Activated T-helper 1 cell treated with Interleukin-2 at 50 U/mL for 16 hours (primary cell): ENCODE data around the gene ADORA1.

Source experiments
- DNase-seq: peaks from one replicate; pipeline ENCODE4 v3.0.0-alpha.2; 2020; ENCODE audit warnings: low read depth

The ADORA1 gene

DNA sequence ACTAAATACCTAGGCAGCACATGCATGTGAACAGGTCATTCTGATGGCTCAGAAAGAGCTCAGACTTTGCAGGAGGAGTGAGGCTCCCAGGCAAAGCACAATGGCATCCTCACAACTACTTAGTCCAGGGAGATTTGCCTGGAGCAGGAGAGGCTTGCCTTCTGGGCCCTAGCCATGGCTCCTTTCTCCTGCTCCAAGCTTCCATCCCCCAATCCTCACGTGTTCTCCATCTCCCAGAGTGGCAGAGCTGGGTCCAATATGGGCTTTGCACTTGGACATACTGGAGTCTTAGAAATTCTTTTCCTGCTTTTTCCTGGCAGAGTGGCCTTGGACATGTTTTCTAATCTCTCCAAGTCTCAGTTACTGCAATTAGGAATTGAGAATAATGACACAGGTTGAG lies 32.3 kb downstream of the ADORA1 start:
- no peak for DNase-seq

DNA sequence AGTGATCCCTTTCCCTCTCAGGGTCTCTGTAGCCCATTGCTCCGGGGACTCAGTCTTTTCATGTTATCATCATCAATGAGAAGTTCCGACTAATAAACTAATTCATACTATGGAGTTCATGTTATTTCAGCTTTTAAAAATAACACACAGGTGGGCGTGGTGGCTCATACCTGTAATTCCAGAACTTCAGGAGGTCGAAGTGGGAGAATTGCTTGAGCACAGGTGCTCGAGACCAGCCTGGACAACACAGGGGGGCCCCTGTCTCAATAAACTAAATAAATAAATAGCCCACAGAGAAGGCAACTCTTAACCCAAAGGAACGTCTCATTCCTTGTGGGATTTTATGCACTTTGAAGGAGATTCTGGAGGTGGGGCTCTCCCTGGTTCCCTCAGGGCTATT lies 33.6 kb downstream of the ADORA1 start:
- no peak for DNase-seq

DNA sequence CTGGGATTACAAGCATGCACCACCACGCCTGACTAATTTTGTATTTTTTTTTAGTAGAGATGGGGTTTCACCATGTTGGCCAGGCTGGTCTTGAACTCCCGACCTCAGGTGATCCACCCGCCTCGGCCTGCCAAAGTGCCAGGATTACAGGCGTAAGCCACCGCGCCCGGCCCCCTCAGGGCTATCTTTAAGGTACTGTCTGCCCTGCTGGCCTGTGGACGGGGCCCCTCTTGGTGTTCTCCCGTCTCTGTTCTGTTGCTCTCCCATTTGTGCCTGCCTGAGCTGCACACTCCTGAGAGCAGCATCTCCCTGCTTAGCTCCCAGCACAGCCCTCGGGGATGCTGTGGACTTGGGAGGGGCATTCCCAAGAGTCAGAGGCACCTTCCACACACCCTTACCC lies 34.2 kb downstream of the ADORA1 start:
- no peak for DNase-seq

DNA sequence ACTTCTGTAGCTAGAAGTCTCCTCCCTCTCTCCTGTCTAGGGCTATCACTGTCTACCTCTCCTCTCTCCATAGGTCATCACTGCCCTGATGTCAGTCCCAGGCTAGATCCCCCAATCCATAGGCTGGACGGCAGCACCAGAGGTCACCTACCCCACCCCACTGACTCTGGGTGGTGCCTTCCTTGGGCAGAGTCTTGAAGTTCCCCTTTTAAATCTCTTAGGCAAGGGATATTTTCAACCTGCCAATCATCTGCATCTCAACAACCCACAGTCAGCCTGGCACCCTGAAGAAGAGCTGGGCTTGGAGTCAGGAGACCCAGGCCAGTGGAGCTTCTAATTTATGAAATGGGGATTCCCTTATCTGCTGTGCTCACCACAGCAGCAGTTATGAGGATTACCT lies 34.9 kb downstream of the ADORA1 start:
- DNase-seq, result no peak

- DNase-seq, result no peak
Measured at GRCh38 chr1:203163891-203164635, 36.5 kb downstream of the ADORA1 start.

- no peak for DNase-seq
Measured at GRCh38 chr1:203165101-203165799, 37.7 kb downstream of the ADORA1 start.

DNA sequence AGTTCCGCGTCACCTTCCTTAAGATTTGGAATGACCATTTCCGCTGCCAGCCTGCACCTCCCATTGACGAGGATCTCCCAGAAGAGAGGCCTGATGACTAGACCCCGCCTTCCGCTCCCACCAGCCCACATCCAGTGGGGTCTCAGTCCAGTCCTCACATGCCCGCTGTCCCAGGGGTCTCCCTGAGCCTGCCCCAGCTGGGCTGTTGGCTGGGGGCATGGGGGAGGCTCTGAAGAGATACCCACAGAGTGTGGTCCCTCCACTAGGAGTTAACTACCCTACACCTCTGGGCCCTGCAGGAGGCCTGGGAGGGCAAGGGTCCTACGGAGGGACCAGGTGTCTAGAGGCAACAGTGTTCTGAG lies 38.3 kb downstream of the ADORA1 start:
- DNase-seq, result no peak

DNA sequence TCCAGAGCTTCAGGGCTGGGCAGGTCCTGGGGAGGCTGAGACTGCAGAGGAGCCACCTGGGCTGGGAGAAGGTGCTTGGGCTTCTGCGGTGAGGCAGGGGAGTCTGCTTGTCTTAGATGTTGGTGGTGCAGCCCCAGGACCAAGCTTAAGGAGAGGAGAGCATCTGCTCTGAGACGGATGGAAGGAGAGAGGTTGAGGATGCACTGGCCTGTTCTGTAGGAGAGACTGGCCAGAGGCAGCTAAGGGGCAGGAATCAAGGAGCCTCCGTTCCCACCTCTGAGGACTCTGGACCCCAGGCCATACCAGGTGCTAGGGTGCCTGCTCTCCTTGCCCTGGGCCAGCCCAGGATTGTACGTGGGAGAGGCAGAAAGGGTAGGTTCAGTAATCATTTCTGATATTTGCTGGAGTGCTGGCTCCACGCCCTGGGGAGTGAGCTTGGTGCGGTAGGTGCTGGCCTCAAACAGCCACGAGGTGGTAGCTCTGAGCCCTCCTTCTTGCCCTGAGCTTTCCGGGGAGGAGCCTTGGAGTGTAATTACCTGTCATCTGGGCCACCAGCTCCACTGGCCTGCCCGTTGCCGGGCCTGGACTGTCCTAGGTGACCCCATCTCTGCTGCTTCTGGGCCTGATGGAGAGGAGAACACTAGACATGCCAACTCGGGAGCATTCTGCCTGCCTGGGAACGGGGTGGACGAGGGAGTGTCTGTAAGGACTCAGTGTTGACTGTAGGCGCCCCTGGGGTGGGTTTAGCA lies 38.8 kb downstream of the ADORA1 start:
- DNase-seq, result no peak

DNA sequence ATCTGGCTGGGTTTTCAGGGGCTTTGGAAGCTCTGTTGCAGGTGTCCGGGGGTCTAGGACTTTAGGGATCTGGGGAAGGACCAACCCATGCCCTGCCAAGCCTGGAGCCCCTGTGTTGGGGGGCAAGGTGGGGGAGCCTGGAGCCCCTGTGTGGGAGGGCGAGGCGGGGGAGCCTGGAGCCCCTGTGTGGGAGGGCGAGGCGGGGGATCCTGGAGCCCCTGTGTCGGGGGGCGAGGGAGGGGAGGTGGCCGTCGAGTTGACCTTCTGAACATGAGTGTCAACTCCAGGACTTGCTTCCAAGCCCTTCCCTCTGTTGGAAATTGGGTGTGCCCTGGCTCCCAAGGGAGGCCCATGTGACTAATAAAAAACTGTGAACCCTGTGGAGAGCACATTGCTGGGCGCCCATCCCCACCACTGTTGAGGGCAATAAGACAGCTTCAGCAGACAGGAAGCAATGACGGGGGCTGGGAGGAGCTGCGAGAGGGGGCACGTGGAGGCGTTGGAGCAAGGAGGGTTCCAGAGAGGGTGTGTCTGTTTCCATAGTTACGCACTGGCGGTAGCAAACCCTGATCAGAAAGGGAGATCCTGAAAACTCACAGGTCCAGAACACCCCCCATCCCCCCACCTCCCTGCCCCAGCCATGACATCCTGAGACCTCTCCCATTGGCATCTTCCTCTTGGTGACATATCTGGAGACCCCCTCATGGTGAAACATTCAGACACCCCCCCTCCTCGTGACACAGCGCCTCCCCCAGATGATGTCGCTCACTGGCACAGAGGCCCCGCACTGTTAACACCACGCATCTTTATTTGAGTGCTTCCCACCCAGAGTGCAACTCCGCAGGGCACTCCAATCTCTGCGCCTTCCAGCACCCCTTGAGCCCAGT lies 39.7 kb downstream of the ADORA1 start:
- DNase-seq, result no peak

DNA sequence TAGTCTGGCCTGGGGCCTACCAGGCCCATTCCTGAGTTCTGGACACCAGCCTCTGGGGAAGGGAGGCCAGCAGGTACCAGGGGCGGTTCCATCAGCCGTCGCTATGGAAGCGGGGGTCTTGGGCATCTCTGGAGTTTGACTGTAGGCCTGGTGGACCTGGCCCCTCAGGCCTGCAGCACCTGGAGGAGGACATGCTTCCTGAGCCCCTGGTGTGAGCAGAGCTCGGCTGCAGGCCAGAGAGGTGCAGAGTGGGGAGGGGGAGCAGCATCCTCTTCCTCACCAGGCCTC lies 40.3 kb downstream of the ADORA1 start:
- DNase-seq, result no peak

DNA sequence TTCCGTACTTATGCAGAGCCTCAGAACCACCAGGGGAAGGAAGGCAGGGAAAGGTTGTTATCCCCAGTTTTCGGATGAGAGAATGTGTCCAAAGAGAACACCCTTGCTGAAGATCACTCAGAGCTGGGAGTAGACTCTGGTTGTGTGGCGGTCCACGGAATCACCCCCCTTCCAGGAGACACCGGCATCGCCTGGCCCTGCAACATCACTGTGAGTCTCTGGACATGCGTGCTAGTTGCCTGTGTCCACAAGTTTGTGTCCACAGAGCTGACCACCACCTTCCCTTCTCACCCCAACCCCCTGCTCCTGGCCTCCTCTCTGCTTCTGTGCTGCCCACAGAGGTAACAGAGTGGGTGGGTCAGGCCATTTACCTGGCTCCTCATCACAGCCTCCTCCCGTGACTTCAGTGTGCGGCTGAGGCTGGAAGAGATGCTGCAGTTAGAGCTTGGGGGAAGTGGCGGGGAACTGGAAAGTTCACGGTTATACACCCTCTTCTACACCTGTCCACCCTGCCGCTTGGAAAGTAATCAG lies 40.8 kb downstream of the ADORA1 start:
- DNase-seq, result no peak

- DNase-seq, result no peak
Measured at GRCh38 chr1:203168991-203169390, 41.5 kb downstream of the ADORA1 start.

DNA sequence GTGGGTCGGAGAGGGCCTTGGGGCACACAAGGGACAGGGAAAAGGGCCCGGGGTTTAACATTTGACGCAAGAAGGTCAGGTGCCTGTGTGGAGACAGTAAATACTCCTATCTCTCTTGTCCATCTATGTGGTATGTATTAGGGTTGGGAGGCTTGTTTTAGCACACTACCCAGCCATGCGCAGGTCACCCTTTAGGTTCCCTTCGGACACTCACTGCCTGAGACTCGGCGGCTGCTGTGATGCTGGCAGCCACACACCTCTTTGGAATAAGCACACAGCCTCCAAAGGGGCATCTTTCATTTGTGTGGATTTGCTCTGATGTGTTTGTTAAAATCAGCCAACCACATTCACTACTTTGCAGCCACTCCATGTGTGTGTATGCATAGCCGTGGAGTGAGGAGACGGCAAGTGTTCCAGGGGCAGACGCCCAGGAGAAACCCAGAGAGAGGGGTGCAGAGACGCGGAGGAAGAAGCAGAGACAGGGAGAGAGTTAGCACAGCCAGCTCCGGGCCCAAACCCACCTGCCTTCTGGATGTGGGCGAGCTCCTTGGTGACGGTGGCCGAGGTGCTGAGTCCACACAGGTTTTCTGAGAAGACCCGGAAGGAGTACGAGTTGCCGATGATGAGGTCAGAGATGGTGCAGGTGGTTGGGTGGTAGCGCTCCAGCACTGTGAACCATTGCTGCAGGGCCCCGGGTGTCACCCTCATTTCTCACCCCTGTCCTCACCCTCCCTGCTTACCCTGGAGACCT lies 42.4 kb downstream of the ADORA1 start:
- no peak for DNase-seq

DNA sequence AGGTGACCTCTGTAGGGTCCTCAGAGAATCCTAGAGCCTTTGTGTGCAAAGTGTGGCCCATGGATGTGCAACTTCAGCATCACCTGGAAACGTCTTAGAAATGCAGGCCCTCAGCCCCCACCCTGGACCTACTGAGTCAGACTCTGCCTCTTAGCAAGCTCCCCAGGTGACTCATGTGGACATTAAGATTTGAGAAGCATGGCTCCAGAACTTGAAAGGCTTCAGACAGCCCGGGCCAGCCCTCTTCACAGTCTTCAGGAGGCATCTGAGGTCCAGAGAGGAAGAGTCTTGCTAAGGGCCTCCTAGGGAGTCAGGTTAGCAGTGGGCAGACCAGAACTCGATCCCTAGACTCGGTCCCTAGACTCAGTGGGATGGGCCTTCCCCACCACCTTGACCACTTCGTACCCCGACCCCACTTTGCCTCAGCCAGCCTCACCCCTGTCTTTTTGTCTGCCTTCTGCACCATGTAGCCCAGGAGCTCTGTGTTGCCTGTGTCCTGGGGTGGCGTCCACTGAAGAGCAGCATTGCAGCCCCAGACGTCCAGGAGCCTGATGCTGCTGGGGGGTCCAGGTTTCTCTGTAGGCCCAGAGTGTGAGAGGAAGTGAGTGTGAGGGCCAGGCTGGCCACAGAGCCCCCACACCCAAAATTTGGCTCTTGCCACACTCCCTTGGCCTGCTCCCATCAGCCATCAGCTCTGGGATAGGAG lies 43.3 kb downstream of the ADORA1 start:
- no peak for DNase-seq

- no peak for DNase-seq
Measured at GRCh38 chr1:203171341-203172183, 44.0 kb downstream of the ADORA1 start.

DNA sequence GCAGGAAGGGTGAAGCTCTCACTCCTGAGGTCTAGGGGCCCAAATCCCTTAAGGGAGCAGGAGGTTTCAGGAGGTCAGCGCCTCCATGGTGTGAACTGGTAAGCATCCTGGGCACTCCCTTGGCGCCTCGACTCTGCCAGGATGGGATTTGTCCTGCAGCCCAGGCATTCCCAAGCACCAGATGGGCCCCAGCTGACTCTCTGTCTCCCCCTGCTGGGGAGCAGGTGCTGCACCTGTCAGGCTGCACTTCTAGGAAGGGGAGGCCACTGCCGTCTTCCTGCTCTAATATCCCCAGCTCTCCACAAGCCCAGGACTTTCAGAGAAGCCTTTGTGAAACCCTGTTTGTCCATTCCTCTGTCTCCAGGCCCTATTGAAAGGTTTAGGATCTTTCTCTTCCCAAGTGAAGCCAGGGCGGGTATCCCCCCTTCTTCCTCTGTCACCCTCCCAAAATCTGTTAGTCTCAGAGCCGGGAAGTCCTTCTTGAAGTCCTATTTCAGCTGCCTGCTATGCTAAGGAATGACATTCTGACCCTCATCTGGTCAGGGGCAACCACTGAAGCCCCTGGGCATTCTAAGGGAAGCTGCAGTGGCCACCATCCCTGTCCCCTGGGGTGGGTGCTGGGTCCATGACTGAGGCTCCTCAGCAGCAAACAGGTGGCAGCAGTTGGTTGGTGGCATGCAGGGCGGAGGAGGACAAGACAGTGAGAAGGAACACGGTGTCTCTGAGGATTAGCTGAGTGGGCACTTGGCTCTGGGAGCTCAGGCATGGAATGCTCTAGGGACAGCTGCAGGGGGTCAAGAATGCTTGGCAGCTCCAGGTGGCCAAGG lies 44.9 kb downstream of the ADORA1 start:
- no peak for DNase-seq

GRCh38 chr1:203173011-203173555 lies 45.6 kb downstream of the ADORA1 start:
- DNase-seq, result no peak

DNA sequence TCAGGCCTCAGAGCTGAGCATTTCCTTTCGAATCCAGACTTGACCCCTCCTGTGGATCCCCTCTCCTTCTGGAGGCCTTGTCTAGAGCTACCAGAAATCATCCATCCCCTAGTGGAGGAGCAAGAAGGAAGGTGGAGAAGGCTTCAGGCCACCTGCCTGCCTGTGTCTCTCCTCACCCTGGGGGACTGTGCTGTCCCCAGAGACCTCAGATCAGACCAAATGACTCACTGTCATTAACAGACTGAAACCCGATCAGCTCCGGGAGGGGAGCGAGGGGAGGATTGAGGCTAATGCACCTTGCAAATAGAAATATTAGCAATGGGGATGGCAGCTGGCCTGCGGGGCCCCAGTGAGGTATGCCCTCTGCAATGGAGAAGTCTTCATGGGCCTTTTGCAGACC lies 46.0 kb downstream of the ADORA1 start:
- DNase-seq, result no peak
